Osteoblast (primary cell): ENCODE data around the gene SCN8A. TPM values are rescaled to one million over a fixed set of nuclear protein-coding genes. Genes with fewer than 3 reads are reported as not detected.

Source experiments
- DNase-seq: peaks from one replicate; pipeline ENCODE4 v3.0.0; 2011; ENCODE audit warnings: low spot score, mixed read lengths; ENCODE audit not compliant: insufficient read length; ENCODE audit errors: missing footprints
- H2AFZ ChIP-seq: 2 replicates; pipeline ENCODE4 v1.6.0; 2011; ENCODE audit warnings: mild to moderate bottlenecking, low read length
- H3K27ac ChIP-seq: 2 replicates; pipeline ENCODE4 v1.5.1; 2011; ENCODE audit warnings: mild to moderate bottlenecking, low read depth, low read length, moderate library complexity
- H3K27me3 ChIP-seq: 2 replicates; pipeline ENCODE4 v1.6.0; 2012; ENCODE audit warnings: mild to moderate bottlenecking, control low read depth, inconsistent platforms, low read length, moderate library complexity; ENCODE audit not compliant: insufficient read depth
- H3K36me3 ChIP-seq: 2 replicates; pipeline ENCODE4 v1.5.1; 2011; ENCODE audit warnings: mild to moderate bottlenecking, low read length, control low read depth, moderate library complexity; ENCODE audit not compliant: insufficient read depth
- H3K4me1 ChIP-seq: 2 replicates; pipeline ENCODE4 v1.5.1; 2011; ENCODE audit warnings: mild to moderate bottlenecking, low read length, control low read depth, moderate library complexity; ENCODE audit not compliant: insufficient read depth
- H3K4me2 ChIP-seq: 2 replicates; pipeline ENCODE4 v1.6.0; 2011; ENCODE audit warnings: mild to moderate bottlenecking, low read length; ENCODE audit not compliant: insufficient read depth
- H3K4me3 ChIP-seq: fragments of 200-600 bp; sonication (generic); 3 replicates; pipeline ENCODE4 v1.5.1; 2012; ENCODE audit warnings: mild to moderate bottlenecking, low read length, inconsistent platforms; ENCODE audit not compliant: insufficient read depth
- H3K79me2 ChIP-seq: 2 replicates; pipeline ENCODE4 v1.6.0; 2012; ENCODE audit warnings: mild to moderate bottlenecking, low read length, control low read depth, inconsistent platforms; ENCODE audit not compliant: insufficient read depth
- H3K9me3 ChIP-seq: 2 replicates; pipeline ENCODE4 v1.5.1; 2011; ENCODE audit warnings: low read depth, low read length, control low read depth
- H4K20me1 ChIP-seq: 2 replicates; pipeline ENCODE4 v1.6.0; 2012; ENCODE audit warnings: mild to moderate bottlenecking, low read length, control low read depth; ENCODE audit not compliant: insufficient read depth
- CTCF ChIP-seq: IDR thresholded peaks from 2 replicates; pipeline ENCODE4 v1.5.1; 2011; ENCODE audit warnings: mild to moderate bottlenecking, low read depth, low read length, moderate library complexity; ENCODE audit errors: extremely low read depth
- total RNA-seq: library from RNA; depleted of rRNA; stranded (reverse); fragments of >200 nt; gene quantifications from 2 replicates; pipeline ENCODE4 v1.2.3, GENCODE V29; 2012

The SCN8A gene
- total RNA-seq, 1 donor: 26.4 TPM

- Histone ChIP-seq H3K4me2 (no peak overlapping the region), H3K4me3 (no peak overlapping the region), H3K79me2 (no peaks in the 10 kb centered on the region), H3K4me1 (no peaks in the 10 kb centered on the region), H3K27ac (no peak overlapping the region), H2AFZ (no peak overlapping the region), H3K36me3 (no peaks in the 10 kb centered on the region), H4K20me1 (peaks cover 2% of the 10 kb centered on the region), H3K9me3 (no peaks in the 10 kb centered on the region), H3K27me3 (peaks cover 68% of the 10 kb centered on the region)
- no peak for TF ChIP-seq CTCF
- DNase-seq: peak; percentile 65
These were observed 245.8 kb downstream of the SCN8A start for GRCh38 chr12:51836827-51837173.

DNA sequence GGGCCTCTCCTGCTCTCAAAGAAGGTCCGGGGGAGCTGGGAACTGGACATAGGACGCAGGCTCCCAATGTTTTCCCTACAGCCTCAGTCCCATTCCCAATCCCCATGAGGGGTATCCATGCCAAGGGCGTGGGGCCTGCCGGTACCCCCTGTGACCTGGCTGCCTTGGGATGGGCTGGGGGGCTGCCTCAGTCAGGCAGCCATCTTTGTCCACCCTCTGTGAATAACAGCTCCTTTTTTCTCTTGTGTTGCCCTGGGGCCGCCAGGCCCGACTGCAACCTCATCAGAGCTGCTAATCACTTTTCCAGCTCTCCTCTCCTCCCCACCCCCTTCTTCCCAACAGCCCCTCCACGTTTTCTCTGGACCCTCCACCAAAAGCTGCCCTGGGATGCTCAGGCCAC lies 246.3 kb downstream of the SCN8A start:
- no peak overlapping the region for H3K4me2 ChIP-seq
- TF ChIP-seq CTCF: no peak
- H3K36me3 ChIP-seq: no peaks in the 10 kb centered on the region
- no peak overlapping the region for H3K4me3 ChIP-seq
- peaks cover 69% of the 10 kb centered on the region for H3K27me3 ChIP-seq
- H3K9me3 ChIP-seq: no peaks in the 10 kb centered on the region
- no peaks in the 10 kb centered on the region for H3K4me1 ChIP-seq
- no peaks in the 10 kb centered on the region for H3K79me2 ChIP-seq
- no peak overlapping the region for H2AFZ ChIP-seq
- peaks cover 2% of the 10 kb centered on the region for H4K20me1 ChIP-seq
- no peak overlapping the region for H3K27ac ChIP-seq
- DNase-seq: no peak

DNA sequence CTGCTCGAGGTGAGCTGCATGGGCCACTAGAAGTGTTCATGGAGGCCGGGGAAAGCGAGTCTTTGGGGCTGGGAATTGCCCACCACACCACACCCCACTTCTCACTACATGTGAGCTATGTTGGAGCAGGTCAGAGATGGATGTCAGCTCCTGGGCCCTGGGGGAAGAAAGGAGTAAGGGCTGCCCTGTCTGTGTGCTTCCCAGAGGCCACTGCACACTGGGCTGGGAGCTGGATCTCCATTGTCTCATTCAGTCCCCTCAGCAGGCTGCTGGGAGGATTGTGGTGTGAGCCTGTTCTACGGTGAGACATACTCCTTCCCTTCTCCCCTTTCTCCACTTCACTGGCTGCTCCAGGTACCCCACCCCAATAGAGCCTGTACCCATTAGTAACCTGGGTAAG lies 247.0 kb downstream of the SCN8A start:
- H3K27ac ChIP-seq: no peak overlapping the region

GRCh38 chr12:51838762-51839161 lies 247.7 kb downstream of the SCN8A start:
- H2AFZ ChIP-seq: no peak overlapping the region
- no peaks in the 10 kb centered on the region for H3K9me3 ChIP-seq
- no peaks in the 10 kb centered on the region for H3K4me1 ChIP-seq
- TF ChIP-seq CTCF: no peak
- H3K36me3 ChIP-seq: no peaks in the 10 kb centered on the region
- H4K20me1 ChIP-seq: peaks cover 2% of the 10 kb centered on the region
- no peak overlapping the region for H3K27ac ChIP-seq
- H3K27me3 ChIP-seq: peaks cover 64% of the 10 kb centered on the region
- no peak overlapping the region for H3K4me3 ChIP-seq
- peak; percentile 26 for DNase-seq
- H3K79me2 ChIP-seq: no peaks in the 10 kb centered on the region
- H3K4me2 ChIP-seq: no peak overlapping the region

More for the DNA sequence above, 247.0 kb downstream of the SCN8A start:
- no peak overlapping the region for H3K4me2 ChIP-seq
- H2AFZ ChIP-seq: no peak overlapping the region
- H3K36me3 ChIP-seq: no peaks in the 10 kb centered on the region
- TF ChIP-seq CTCF: no peak
- peaks cover 2% of the 10 kb centered on the region for H4K20me1 ChIP-seq
- H3K27me3 ChIP-seq: peaks cover 69% of the 10 kb centered on the region
- no peaks in the 10 kb centered on the region for H3K4me1 ChIP-seq
- no peaks in the 10 kb centered on the region for H3K79me2 ChIP-seq
- no peak overlapping the region for H3K4me3 ChIP-seq
- DNase-seq: peak; percentile 54
- no peaks in the 10 kb centered on the region for H3K9me3 ChIP-seq
